GM12892 (cell line): ENCODE measurements around the gene SNX6.
"Not testable (repeated sequence)": the region's sequence is repeated elsewhere in the genome, so short reads cannot be mapped to it uniquely, and the experiment has no call there.

Experiments used
- DNase-seq: peaks from one replicate; pipeline ENCODE4 v3.0.0; 2011; ENCODE audit not compliant: insufficient read length
- FAIRE-seq: peaks from 2 replicates; lab custom pipeline; 2011; peaks lifted over from hg19 to GRCh38; lab: Jason Lieb, UNC
- POLR2A ChIP-seq: IDR thresholded peaks from 2 replicates; pipeline ENCODE4 v1.6.1; 2011; ENCODE audit warnings: low read depth, low read length, control low read depth
- POLR2AphosphoS5 ChIP-seq: IDR thresholded peaks from 2 replicates; pipeline ENCODE4 v1.6.1; 2011; ENCODE audit warnings: low read depth, low read length, control low read depth
- TAF1 ChIP-seq: IDR thresholded peaks from 2 replicates; pipeline ENCODE4 v1.6.1; 2011; ENCODE audit warnings: low read depth, mild to moderate bottlenecking, control low read depth, low read length, borderline replicate concordance

The SNX6 gene

GRCh38 chr14:34655959-34656358 is 26.0 kb upstream of the SNX6 start:
- DNase-seq, result no peak
- FAIRE-seq, result no peak
- TF ChIP-seq POLR2A (no peak), TAF1 (no peak), POLR2AphosphoS5 (no peak)

- not testable (repeated sequence) for FAIRE-seq, DNase-seq
Measured at GRCh38 chr14:34653073-34653472, 23.1 kb upstream of the SNX6 start.

GRCh38 chr14:34652348-34652747 is 22.4 kb upstream of the SNX6 start:
- not testable (repeated sequence) for DNase-seq, FAIRE-seq

- no peak for TF ChIP-seq POLR2AphosphoS5
- TF ChIP-seq TAF1, result no peak
- TF ChIP-seq POLR2A, result no peak
- DNase-seq (no peak), FAIRE-seq (no peak)
Measured at GRCh38 chr14:34650786-34651584, 21.0 kb upstream of the SNX6 start.

- DNase-seq, FAIRE-seq: not testable (repeated sequence)
Measured at GRCh38 chr14:34650006-34650405, 20.1 kb upstream of the SNX6 start.

- TF ChIP-seq TAF1, result no peak
- no peak for TF ChIP-seq POLR2A
- TF ChIP-seq POLR2AphosphoS5, result no peak
- DNase-seq (no peak), FAIRE-seq (no peak)
Measured at GRCh38 chr14:34649344-34649743, 19.4 kb upstream of the SNX6 start.

- FAIRE-seq (no peak), DNase-seq (no peak)
- TF ChIP-seq POLR2AphosphoS5 (no peak), TAF1 (no peak), POLR2A (no peak)
Measured at GRCh38 chr14:34646570-34647255, 16.8 kb upstream of the SNX6 start.

- TF ChIP-seq POLR2A, result no peak
- no peak for TF ChIP-seq POLR2AphosphoS5
- no peak for TF ChIP-seq TAF1
- DNase-seq (no peak), FAIRE-seq (no peak)
Measured at GRCh38 chr14:34643361-34643760, 13.4 kb upstream of the SNX6 start.

- DNase-seq (no peak), FAIRE-seq (no peak)
- TF ChIP-seq POLR2AphosphoS5 (no peak), TAF1 (no peak), POLR2A (no peak)
Measured at GRCh38 chr14:34642595-34642994, 12.6 kb upstream of the SNX6 start.

GRCh38 chr14:34640826-34641225 is 10.9 kb upstream of the SNX6 start:
- FAIRE-seq, result no peak
- no peak for TF ChIP-seq POLR2AphosphoS5
- DNase-seq, result no peak

- FAIRE-seq, DNase-seq: not testable (repeated sequence)
Measured at GRCh38 chr14:34634360-34634771, 4.4 kb upstream of the SNX6 start.

GRCh38 chr14:34633742-34634141 is 3.8 kb upstream of the SNX6 start:
- FAIRE-seq (no peak), DNase-seq (no peak)
- TF ChIP-seq POLR2A (no peak), TAF1 (no peak), POLR2AphosphoS5 (no peak)
